GM19452 (cell line): ENCODE measurements around the gene RYR2.
A peak's percentile ranks its signal among the peaks of the same experiment; 100 is the strongest.
"Not testable (repeated sequence)": the region's sequence is repeated elsewhere in the genome, so short reads cannot be mapped to it uniquely, and the experiment has no call there.

Experiments
- ATAC-seq: cut with Tn5 transposase; IDR thresholded peaks from one replicate; pipeline ENCODE4 v1.9.1; 2021; ENCODE audit not compliant: unreplicated experiment

The RYR2 gene

GRCh38 chr1:237527761-237528160, 485.8 kb downstream of the RYR2 start:
- ATAC-seq = no peak

- ATAC-seq = no peak
Observed at GRCh38 chr1:237528545-237528944, 486.6 kb downstream of the RYR2 start.

- no peak for ATAC-seq
Observed at GRCh38 chr1:237539055-237539454, 497.1 kb downstream of the RYR2 start.

GRCh38 chr1:237542525-237543418, 500.8 kb downstream of the RYR2 start:
- no peak for ATAC-seq

GRCh38 chr1:237553078-237553477, 511.1 kb downstream of the RYR2 start:
- ATAC-seq = no peak

- no peak for ATAC-seq
Observed at GRCh38 chr1:237556911-237557310, 514.9 kb downstream of the RYR2 start.

- peak; percentile 67 for ATAC-seq
Observed at GRCh38 chr1:237562242-237562823, 520.3 kb downstream of the RYR2 start.

- no peak for ATAC-seq
Observed at GRCh38 chr1:237565236-237565635, 523.3 kb downstream of the RYR2 start.

- no peak for ATAC-seq
Observed at GRCh38 chr1:237566581-237566980, 524.6 kb downstream of the RYR2 start.

GRCh38 chr1:237568955-237569354, 527.0 kb downstream of the RYR2 start:
- ATAC-seq = no peak

- ATAC-seq = no peak
Observed at GRCh38 chr1:237570530-237570929, 528.5 kb downstream of the RYR2 start.

GRCh38 chr1:237574536-237574935, 532.6 kb downstream of the RYR2 start:
- ATAC-seq = no peak

- ATAC-seq = no peak
Observed at GRCh38 chr1:237578540-237578939, 536.6 kb downstream of the RYR2 start.

GRCh38 chr1:237580726-237581125, 538.7 kb downstream of the RYR2 start:
- ATAC-seq = no peak

- no peak for ATAC-seq
Observed at GRCh38 chr1:237583270-237583669, 541.3 kb downstream of the RYR2 start.

GRCh38 chr1:237583756-237584155, 541.8 kb downstream of the RYR2 start:
- ATAC-seq = no peak

GRCh38 chr1:237590386-237590785, 548.4 kb downstream of the RYR2 start:
- ATAC-seq = no peak

GRCh38 chr1:237591353-237591752, 549.4 kb downstream of the RYR2 start:
- ATAC-seq = no peak

- not testable (repeated sequence) for ATAC-seq
Observed at GRCh38 chr1:237603036-237603568, 561.1 kb downstream of the RYR2 start.

- ATAC-seq = no peak
Observed at GRCh38 chr1:237608433-237608832, 566.4 kb downstream of the RYR2 start.

GRCh38 chr1:237610157-237610556, 568.2 kb downstream of the RYR2 start:
- no peak for ATAC-seq

- ATAC-seq = no peak
Observed at GRCh38 chr1:237613984-237614383, 572.0 kb downstream of the RYR2 start.
